Effector CD4-positive, alpha-beta T cell (primary cell): Measurements from ENCODE around the gene USP49.
"Not testable (repeated sequence)": the region's sequence is repeated elsewhere in the genome, so short reads cannot be mapped to it uniquely, and the experiment has no call there.

Source experiments
- DNase-seq: peaks from one replicate; pipeline ENCODE4 v3.0.0-alpha.2; 2020
- total RNA-seq: gene quantifications from one replicate; lab custom pipeline; 2026; lab: John Stamatoyannopoulos, UW

Gene USP49
- 1.3 reads per million for total RNA-seq

DNA sequence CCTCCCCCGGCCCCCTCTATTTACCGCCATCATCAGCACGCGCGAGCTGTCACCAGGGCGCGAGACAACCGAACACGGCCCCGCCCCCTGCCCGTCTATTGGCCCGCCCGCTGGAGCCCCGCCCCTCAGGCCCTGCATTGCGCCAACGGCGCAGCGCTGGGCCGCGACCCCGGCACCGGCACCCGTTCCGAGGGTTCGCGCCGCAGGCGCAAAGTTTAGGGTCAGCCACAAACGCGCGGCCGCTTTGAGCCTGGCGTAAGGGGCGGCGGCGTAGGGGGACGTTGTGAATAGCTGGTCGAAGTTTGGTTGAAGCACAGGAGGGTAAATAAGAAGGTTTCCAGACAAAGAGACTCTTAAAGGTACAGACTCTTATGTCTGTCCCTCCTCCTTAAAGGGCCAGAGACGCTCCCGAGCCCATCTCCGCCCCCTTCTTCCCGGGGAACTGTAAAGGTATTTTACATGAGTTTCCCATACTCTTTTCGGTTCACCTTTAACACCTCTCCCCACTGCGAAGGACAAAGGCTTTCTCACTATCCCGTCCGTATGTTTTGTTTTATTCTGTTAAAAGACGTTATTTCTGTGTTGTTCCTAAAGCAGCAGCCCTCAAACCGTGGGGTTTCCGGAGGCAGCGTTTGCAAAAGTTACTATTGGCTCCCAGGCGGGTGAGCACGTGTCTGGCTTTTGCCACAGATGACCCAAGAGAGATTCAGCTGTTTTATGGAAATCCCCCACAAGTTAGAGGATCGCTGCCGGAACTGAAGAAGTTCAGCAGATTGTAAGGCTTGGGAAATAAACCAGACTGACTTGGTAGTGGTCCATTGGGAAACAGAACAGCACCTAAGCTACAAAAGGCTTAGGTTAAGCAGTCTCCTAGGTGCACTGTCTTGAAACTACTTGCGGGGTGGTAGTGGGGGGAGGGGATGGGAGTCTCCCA is at the start of gene USP49:
USP49 (minus strand) TSS at position 76 of the 934 bp plus-strand sequence. CDS start 88,392 bp downstream, outside the sequence.
- DNase-seq = peak; percentile 87

DNA sequence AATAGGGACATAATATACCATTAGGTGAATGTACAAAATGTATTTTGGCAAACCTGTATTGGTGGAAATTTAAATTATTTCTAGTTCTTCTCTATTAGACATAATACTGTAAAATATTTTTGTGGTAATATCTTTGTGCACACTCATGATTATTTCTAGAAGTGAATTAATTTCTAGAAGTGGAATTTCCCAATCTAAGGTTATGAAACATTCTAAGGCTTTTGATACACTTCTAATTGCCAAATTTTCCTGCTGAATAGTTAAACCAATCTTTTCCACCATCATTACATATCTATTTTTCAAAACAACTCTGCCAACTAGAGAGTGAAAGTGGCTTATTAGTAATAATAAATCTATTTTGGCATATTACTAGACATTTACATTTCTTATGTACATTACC is 48.3 kb upstream of the USP49 start:
- no peak for DNase-seq

DNA sequence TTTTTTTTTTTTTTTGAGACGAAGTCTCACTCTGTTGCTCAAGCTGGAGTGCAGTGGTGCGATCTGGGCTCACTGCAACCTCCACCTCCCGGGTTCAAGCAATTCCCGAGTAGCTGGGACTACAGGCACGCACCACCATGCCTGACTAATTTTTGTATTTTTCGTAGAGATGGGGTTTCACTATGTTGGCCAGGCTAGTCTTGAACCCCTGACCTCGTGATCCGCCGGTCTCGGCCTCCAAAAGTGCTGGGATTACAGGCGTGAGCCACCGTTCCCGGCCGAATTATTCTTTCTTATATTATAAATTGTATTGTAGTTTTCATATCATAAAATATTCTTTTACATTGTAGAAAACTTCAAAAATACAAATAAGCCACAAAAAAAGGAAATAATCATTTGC is 47.7 kb upstream of the USP49 start:
- not testable (repeated sequence) for DNase-seq

DNA sequence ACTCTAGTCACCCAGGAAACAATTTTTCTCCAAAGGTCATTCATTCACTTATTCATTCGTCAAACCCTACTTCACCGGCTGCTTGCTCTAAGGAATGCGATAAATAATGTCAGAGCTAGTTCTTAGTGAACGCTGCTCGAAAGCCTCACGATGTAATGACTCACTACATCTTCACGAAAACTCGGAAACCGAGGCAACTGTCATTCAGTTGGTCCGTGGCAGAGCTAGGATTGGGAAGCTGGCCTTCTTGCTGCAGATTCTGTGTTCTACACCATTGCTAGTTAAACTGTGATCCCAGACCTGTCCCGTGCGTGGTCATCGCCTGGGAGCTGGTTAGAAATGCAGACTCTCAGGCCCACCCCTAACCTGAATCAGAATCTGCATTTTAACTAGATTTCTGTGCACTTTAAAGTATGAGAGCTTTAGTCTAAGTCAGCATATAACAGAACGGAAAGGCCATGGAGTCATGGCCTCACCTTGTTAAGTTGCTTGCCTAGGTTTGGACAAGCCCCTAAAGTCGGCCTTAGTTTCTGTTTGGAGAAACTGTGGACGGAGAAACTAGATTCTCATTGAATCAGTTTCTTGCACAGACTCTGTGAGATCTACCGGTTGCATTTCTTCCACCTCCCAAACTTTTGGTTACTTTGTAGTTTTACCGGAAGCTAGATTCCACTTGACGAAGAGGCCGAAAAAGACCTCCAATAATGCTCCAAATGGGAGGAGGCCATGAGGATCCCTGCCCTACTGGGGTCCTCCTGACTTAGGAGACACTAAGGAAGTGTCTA is 47.1 kb upstream of the USP49 start:
- DNase-seq = peak; percentile 35

DNA sequence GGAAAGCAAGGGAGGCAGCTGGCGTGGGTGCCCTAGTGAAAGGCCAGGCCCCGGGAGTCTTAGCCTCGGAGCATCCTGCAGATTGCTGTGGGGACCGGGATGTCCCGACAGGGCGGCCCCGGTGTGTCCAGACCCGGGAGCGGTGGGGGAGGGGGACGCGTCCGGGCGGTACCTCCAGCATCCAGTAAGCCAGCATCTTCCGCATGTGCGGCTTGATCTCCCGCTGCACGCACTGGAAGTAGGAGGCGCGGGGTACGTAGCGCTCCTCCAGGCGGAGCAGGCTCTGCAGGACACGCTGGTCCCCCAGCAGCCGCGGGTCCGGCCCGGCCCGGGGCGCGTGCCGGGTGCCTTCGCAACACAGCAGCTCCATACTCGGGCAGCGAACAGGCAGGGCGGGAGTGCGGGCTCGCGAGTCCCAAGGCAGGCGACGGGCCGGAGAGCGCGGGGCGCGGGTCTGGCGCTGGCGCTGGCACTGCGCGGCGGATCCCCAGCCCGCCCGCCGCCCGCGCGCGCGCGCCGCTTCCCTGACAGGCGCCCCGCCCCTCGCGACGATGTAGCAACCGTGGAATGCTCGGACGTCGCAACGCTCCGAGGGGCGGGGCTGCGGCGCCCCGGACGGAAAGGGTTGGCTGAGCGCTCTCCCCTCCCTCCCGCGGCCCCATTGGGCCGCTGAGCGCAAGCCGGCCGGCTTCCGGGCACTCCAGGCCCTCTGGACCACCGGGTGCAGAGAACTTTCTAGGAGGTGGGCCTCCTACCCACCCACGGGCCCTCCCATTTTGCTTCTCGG is 46.3 kb upstream of the USP49 start, which contains the start of gene CCND3:
CCND3 (minus strand) TSS at position 529 of the 787 bp plus-strand sequence; CDS start at position 370, 159 bp downstream.
- peak; percentile 76 for DNase-seq

DNA sequence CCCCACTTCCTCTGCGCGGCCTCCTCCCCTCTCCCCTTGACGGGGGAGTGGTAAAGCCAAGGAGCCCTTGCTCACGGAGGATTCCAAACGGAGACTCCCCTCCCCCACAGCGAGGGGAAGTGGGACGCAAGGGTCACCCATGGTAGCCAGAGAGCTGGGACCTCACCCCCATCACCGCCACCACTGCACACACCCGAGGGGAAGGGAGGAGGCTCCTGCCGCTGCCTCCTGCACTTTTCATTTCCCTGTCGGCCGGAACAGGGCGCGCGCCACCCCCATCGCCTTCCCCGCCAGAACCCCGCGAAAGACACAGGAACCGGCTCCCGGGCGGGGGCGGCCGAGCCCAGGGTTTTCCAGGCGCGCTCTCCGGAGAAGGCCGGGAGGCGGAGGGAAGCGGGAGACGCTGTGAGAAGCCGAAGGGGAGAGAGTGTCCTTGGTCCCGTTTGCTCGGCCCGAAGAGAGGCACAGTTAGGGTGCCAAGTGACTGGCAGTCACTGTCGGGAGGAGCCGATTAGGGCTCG is 45.6 kb upstream of the USP49 start:
- peak; percentile 45 for DNase-seq

DNA sequence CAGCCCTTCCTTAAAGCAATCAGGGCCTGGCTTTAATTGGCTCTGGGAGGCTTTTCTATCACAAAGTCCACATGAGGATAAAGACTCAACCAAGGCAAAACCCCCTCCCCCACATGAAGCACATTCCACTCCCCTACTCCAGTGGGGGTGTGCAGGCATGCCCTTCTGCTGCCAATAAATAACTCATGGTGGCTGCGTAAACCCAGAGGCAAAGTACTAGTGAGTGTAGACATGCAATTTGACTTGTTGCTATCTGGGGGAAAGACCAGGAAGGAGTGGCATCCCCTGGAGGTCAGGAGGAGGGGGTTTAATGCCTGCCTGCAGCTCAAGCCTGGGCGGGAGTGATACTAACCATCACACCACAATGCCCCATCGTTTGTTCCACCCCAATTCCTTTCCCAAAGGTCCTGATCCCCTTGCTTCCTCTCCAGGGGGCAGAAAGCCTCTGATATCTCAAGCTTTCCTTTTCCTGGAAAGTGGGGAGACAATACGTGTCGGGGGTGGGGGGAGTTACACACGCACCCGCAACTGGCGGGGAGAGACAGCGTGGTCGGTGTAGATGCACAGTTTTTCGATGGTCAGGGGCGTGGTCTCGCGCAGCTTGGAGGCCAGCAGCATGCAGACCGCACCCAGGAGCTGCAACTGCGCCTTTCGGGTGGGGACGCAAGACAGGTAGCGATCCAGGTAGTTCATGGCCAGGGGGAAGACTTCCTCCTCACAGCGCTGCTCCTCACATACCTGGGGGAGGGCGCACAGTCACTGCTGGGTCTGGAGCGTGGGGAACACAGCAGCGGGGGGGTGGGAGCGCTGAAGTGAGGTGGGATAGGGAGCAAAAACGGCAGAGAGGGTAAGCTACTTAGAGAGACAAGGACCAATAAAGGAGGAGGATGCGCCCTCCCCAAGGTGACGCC is 44.9 kb upstream of the USP49 start:
- no peak for DNase-seq

DNA sequence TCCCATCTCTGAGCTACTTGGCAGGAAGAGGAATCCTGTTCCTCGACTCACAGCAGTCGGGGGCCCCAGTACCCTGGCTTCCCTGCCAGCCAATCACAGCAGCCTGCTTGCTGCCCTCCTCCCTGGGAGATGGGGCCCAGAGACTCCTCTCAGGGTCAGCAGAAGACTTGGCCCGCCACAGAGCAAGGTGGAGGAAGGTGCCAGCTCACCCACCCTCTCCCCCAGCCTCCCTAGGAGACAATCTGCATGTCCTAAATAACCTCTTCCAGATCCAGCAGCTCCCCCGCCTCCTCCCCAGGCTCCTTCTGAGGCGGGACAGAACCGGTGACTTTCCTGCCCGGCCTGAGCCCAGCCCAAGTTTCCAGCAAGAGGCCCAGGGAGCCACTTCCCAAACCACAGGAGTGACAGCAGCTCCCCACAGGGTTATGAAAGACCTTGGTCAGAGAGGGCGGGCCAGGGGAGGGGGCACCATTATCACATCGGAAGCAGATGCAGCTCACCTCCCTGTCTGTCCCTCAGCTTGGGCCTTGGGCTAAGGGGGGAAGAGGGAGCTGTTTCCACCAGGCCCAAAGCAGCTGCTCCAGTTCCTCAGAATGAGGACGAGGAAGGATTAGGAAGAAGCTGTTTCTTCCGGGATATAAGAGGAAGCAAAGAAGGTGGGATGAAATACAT is 44.1 kb upstream of the USP49 start:
- DNase-seq = no peak

DNA sequence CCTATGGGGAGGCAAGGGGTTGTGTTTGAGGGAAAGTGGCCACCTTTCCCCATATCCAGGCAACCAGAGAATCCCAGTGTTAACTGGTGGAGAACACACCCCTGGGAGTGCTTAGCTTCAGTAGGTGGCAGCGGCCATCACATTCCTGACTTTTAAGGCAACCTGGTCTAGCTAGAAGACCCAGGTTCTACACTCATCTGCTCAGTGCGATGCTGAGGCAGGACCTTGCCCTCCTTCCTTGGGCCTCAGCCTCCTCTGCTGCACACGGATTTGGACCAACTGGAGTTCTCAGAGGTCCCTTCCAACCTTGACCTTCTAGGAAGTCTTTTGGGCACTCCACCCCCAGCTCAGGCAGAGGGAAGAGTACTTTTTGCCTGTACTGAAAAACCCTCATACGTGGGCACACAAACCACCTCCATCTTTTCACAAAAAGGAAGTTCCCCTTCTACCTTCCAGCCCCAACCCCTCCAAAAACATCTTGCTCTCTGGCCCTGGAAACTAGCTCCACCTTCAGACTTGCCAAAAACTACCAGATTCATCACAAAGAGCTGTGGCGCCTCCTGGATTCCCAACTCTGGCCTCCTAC is 43.5 kb upstream of the USP49 start:
- no peak for DNase-seq

DNA sequence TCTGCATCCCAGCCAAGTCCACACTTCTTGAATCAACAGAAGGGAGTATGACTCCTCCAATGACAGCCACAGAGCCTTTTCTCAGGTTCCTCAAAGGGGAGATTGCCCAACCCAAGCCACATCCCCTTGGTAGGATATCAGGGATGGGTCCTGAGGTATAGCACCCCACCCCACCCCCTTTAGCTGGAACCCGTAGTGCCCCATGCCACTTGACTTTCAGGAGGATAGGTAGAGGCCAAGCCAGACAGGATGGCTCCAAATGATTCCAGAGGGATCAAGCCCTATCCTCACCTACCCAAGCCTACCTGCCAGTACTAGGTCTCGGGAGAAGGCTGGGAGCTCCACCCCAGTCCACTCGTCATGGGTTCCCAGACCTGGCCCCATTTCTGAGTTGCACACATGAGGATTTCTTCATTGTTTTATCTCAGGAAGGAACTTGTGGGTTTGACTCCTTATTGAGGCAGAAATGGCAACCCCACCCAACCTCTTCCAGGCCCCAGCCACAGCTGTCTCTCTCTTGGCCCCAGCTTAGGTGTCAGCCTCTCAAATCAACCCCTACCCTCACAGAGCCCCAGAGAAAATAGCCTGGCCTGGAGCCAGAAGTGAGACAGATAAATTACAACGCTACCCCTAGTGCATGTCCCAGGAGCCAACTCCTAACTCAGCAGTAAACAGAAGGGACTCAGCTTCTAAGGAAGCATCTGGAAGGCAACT is 42.8 kb upstream of the USP49 start:
- peak; percentile 51 for DNase-seq

DNA sequence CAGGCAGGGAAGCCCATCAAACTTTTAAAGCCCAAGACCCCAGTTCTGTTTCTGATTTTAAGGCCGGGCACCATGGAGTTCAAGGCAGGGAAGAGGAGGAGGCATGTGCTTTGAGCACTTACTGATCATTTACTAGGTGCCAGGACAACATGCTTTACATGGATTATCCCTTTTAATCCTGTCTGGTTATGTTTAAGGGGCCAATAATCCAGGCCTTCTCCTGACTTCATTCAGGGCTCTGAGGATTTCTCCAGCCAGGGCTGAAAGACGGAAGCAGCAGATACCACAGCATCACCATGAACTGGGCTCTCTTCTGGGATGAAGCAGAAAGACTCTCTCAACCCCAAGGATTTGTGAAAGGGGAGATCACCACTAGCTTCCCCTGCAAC is 42.3 kb upstream of the USP49 start:
- DNase-seq = no peak

DNA sequence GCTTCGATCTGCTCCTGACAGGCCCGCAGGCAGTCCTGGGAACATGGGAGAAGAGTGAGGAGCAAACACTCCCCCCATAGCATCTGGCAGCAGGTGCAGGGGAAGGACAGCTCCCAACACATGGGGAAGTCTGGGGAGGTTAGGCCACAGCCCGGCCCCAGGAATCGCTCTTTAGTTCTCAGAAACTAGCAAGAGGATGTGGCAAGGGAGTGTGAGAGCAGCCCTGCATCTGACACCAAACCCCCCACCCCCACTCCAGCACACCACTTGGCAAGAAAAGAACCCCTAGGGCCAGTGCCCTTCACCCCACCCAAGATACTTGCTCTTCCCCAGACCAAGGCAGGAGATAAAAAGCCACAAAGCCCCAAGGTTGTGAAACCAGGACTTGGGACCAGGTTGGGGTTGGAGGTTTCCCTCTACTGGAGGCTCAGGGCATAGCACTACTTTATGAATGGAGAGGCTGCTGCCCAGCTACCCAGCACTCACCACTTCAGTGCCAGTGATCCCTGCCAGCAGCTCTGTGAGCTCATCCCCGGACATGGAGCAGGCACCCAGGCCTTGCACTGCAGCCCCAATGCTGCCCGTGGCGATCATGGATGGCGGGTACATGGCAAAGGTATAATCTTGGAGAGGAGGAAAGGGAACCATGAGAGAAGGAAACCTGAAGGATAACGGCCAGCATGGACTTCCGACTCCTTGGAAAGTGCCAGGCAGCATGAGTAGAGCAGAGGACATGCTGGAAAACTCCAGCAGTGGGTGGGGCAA is 41.1 kb upstream of the USP49 start:
- DNase-seq = peak; percentile 55

DNA sequence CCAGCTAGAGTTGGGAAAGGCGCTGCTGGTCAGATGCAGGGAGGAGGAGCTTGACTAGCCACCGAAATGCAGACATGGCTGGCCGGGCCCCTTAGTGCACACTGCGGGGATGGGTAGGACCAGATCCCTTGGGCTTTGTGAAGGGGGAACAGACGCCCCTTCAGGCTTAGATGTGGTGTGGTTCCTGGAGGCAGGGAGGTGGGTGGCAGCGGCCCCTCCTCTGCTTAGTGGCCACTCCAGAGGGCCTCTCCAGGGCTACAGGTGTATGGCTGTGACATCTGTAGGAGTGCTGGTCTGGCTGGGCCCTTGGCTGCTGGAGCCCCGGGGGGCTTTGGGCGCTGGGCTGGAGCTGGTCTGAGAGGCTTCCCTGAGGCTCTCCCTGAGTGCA is 40.5 kb upstream of the USP49 start:
- DNase-seq = no peak

DNA sequence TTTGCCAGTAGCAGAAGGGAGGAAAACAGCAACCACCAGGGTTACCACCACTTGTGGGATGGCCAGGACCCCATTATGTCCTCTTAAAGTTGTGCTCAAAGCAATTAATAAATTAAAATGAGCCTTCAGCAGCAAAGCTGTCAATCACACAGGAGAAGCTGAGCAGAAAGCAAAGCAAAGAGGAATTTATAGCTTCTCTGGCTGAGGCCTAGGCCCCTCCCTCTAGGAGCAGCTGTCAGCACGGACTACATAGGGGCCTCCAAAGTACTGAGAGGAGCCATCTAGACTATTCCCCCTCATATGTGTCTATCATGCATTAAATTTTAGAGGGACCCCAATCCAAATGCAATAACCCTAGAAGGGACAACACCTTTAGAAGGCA is 40.0 kb upstream of the USP49 start:
- DNase-seq = no peak

DNA sequence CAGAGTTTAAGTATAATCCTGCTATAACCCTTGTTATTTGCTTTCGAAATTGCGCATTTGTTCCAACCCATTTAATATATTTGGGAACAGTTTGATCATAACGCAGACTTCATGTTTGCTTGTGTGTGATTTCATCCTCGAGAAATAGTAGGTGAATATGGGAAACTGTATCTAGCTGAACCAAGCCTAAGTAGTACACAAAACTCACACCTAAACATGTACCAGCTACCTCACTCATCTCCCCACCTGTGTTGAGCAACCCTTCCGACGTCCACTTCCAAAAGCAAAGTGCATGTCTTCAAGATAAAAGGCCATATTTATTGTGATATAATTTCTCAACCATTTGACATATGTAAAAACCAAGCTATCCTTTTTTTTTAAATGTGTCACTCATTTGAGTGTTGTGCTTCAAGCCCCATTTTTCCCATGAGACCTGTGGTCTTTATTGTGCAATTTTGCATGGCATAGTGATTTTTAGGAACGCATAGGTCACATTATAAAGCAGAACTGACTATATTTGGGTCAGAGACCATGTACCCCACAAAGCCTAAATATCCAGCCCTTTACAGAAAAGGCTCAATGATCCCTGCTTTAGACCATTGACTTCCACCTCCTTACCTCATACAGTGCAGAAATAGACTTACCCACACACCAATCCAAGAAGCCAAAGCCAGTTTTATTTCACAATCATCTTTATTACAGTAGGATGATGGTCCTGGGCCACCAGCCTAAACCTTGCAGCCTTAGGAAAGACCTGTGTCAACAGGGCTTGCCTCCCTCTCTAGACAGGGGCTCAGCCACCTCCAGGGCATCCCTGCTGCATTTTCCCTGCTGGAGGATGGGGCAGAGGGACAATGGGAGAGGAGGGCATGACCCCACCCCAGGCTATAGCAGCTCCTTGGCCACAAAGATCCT is 39.4 kb upstream of the USP49 start:
- DNase-seq = no peak

DNA sequence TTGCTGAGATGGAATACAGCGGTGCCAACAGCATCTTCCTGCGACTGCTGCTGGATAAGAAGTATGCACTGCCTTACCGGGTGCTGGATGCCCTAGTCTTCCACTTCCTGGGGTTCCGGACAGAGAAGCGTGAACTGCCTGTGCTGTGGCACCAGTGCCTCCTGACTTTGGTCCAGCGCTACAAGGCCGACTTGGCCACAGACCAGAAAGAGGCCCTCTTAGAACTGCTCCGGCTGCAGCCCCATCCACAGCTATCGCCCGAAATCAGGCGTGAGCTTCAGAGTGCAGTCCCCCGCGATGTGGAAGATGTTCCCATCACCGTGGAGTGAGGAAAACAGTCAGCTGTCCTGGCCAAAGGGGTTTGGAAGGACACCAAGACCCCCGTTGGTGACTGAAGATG is 37.2 kb upstream of the USP49 start:
- no peak for DNase-seq

DNA sequence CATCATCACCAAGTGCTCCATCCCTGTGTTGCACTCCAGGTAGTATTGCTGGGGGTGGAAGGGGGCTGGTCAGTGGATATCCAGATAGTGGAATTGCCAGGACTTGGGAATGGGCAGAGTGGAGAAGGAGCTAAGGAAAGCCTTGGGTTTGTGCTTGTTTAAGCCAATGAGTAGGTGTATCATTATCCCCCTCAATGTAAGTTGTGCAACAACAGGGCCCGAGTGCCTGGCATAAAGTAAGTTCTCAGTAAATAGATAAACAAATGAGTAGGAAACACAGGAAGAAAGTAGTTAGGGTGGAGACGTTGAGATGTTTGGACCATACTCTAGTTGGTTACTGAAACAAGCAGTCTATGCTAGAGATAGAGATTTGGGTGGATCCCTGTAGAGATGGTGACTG is 36.6 kb upstream of the USP49 start:
- no peak for DNase-seq

DNA sequence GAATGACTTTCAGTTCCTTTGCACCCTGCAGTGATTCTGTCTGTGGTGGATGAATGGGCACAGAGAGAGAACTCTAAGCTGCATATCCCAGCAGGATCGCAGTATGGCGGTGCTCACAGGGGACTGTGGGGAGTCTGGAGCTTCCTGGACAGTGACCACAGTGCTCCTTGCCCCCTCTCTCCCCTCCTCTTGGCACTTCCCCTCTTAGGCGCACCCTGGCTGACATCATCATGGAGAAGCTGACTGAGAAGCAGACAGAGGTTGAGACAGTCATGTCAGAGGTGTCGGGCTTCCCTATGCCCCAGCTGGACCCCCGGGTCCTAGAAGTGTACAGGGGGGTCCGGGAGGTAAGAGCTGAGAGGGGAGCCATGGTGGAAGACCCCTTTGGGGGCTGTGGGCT is 34.7 kb upstream of the USP49 start:
- DNase-seq = no peak
